OCI-LY7 (cell line): ENCODE results near the gene BCKDHB.

Experiments
- CTCF ChIP-seq: fragments of 200-600 bp; sonication (generic); conservative IDR thresholded peaks from 2 replicates; pipeline ENCODE4 v1.5.1; 2014; ENCODE audit warnings: mild to moderate bottlenecking, antibody characterized with exemption, low read length, moderate library complexity, mixed read lengths
- EZH2phosphoT487 ChIP-seq: fragments of 200-600 bp; sonication (generic); IDR thresholded peaks from 2 replicates; pipeline ENCODE4 v1.6.1; 2018; ENCODE audit warnings: low read depth, borderline replicate concordance, mild to moderate bottlenecking, mixed run types, antibody characterized with exemption, low read length, moderate library complexity, mixed read lengths

DNA sequence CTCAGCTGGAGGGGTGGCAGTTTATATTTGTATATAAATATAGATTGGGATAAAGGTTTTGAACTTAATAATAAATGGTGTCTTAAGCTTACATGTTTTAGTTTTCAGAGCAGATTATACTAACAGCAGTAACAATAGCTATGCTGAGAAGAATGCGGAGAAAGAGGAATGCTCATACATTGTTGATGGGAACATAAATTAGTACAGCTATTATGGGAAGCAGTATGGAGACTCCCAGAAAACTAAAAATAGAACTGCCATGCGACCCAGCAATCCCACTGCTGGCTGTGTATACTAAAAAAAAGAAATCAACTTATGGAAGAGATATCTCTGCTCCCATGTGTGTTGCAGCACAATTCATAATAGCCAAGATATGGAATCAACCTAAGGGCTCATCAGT, 127.9 kb downstream of the BCKDHB start:
- no peak for TF ChIP-seq CTCF
- no peak for TF ChIP-seq EZH2phosphoT487
